GM18526 (cell line): ENCODE results near the gene CABLES1.

Experiments used
- POLR2A ChIP-seq: IDR thresholded peaks from 3 replicates; pipeline ENCODE4 v1.6.1; 2011; ENCODE audit not compliant: insufficient read length; ENCODE audit errors: extremely low read depth

Gene CABLES1

DNA sequence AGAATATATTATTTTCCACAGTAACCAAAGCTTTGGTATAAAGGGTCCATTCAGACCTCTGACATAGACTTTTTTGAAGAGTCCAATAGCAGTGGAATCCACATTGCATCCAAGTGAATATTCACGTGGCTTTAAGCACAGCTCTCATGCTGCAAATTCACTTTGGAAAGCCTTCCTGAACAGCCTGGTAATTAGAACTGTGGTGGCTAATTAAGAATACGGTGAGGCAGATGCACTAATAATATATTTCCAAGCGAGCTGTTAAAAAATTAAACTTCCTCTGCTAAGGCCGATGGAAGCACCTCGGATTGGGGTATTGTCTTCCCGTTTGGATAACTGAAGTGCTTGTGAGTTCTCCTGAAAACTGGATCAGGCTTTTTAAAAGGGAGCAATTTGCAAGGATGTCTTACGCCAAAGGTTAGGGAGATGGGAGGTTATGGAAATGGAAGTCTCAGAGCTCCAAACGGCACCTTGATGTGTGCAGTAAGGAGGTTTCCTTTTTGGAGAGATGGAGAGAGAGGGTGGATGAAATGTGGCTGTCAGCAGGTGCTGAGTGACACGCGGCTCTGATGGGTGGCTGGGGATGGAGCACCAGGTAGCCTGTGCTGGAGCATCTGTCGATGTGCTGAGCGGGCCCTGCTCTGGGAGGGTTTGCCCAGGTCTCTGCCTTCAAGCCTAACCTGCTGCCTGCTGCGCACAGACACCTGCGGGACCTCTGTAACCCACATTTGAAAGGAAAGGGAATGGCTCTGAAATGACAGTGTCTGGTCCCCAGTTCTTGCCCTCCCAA lies 37.5 kb downstream of the CABLES1 start:
- no peak for TF ChIP-seq POLR2A

DNA sequence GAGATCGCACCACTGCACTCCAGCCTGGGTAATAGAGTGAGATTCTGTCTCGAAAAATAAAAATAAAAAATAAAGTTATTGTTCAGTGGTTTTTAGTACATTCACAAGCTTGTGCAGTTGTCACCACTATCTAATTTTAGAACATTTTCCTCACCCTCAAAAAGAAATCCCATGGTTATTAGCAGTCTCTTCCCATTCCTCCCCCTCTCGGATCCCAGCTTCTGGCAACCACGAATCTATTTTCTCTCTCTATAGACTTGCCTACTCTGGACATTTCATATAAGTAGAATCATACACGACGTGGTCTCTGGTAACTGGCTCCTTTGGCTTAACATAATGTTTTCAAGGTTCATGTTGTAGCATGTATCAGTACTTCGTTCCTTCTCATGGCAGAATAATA lies 38.6 kb downstream of the CABLES1 start:
- TF ChIP-seq POLR2A, result no peak

DNA sequence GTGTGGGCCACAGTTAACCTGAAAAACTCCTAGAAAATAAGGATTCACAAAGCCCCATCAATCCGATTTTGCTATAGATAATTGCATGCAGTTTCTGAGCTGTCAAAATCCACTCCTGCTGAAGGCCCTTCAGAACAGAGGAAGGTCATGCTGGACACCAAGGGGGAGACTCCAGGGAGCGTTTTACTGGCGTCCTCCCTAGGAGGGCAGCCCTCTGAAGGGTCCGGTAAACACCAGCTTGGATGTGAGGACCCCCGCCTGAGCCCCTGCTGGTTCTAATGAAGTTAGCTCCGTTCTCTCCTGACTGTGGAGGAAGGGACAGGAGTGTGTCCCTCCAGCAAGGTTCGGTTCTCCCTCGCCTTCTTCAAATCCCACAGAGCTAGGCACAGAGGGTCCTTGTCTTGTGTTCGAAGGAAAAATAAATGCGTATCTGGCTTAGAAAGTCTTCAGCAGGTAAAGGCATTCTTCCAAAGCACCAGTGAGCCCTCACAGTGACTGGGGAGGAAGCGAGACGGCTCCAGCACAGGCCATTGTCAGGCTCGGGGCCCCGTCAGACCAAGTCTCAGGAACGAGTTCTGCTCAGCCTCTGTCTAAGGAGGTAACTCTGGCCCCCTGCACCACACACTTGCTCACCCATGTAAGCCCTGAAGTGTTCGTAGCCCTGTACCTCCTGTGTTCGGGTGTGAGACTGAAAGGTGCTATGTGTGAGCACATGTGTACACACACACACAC lies 41.6 kb downstream of the CABLES1 start:
- no peak for TF ChIP-seq POLR2A

- TF ChIP-seq POLR2A, result no peak
These were observed 42.3 kb downstream of the CABLES1 start for GRCh38 chr18:23177433-23178072.

- TF ChIP-seq POLR2A, result no peak
These were observed 42.9 kb downstream of the CABLES1 start for GRCh38 chr18:23178201-23178600.

GRCh38 chr18:23178661-23179081 lies 43.4 kb downstream of the CABLES1 start:
- no peak for TF ChIP-seq POLR2A

DNA sequence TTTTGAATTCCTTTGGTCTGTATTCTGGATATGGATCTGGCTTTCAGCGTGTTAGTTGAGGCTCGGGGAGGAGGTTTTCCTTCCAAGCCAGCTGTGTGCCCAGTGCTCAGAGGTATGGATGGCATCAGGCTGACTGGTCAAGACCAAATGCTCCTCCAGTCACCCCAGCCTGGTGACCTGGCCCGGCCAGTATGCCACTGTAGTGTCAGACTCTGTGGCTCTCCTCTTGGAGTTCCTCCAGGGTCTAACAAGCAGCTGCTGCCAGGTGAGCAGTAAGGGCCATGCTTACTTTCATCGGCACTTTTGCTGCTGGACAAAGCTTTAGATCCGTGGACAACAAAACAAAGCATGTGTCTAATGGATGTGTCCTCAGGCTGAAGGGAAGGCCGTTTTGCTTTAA lies 44.1 kb downstream of the CABLES1 start:
- TF ChIP-seq POLR2A, result no peak

DNA sequence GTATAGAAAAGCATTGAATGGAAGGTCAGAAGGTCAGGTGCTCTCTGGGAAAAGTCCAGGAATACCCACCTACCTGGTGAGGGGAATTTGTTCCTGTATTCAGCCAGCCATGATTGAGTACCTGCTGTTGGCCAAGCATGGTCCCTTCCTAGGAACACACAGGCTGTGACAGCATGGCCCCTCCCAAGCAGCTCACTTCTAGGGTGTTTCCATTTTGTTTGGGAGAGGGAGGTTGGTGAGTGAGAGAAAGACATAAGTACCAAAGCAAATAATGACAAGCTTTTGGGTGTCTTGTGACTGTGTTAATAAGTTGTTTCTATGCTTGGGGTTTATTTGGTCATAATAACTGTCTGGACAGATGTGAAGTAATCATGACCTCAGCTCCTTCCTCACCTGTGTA lies 46.3 kb downstream of the CABLES1 start:
- no peak for TF ChIP-seq POLR2A

GRCh38 chr18:23182606-23183005 lies 47.3 kb downstream of the CABLES1 start:
- no peak for TF ChIP-seq POLR2A

GRCh38 chr18:23183411-23184150 lies 48.3 kb downstream of the CABLES1 start:
- no peak for TF ChIP-seq POLR2A

GRCh38 chr18:23186781-23187180 lies 51.5 kb downstream of the CABLES1 start:
- TF ChIP-seq POLR2A, result no peak

DNA sequence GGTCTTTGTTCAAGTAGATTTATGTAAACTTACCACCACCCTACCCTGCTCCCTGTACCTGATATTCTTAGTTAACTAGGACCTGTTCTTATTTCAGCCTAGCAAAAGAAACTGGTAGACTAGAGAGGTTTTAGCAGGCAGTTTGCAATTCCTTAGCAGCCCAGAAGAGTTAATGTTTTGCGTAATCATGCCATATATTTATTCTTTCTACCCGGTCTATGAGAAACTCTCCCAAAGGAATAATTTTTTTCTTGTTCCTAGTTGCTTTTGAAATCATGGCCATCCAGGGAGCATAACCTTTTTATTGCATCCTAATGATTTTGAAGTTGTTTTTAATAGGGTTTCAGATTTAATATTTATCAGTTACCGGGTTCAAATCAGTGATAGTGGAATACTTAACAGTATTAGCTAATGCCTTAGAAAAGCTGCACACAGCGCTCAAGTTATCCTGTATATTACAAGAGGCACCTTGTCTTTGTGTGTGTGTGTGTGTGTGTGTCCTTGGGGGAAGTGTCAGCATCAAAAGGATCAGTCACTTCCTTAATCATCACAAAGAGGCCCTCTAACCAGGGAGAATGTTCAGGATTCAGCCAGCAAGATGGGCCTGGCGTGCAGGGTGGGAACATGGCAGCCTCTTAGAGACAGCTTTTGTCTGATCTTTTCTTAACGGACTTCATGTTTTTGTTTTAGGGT lies 52.9 kb downstream of the CABLES1 start:
- TF ChIP-seq POLR2A, result no peak

DNA sequence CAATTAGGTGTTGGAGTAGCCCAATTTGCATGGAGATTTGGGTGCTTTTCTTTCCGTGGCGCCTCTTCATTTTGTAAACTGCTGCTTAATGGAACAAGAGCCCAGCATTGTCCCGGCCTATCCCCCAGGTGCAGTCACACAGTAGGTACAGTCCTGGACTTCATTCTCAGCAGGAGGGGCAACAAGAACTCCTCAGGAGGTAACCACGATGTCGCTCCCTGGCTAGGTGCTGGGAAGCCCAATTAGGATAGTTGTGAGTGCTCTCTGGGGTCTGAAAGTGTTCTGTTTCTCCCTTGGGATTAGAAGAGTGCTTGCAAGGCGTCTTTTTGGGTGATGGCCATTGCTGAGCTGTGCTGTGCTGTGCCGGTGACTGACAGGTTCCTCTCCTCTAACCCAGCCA lies 53.8 kb downstream of the CABLES1 start:
- no peak for TF ChIP-seq POLR2A

GRCh38 chr18:23189768-23190661 lies 54.7 kb downstream of the CABLES1 start:
- TF ChIP-seq POLR2A, result no peak
